CD4-positive, alpha-beta T cell (primary cell): ENCODE measurements around the gene MTRFR. TPM values are rescaled to one million over a fixed set of nuclear protein-coding genes. Genes with fewer than 3 reads are reported as not detected.
"Not testable (repeated sequence)": the region's sequence is repeated elsewhere in the genome, so short reads cannot be mapped to it uniquely, and the experiment has no call there.

Source experiments
- ATAC-seq: fragments of 200-7000 bp; cut with Tn5 transposase; one replicate; pipeline ENCODE4 v1.10.0; 2022; ENCODE audit warnings: mild to moderate bottlenecking; ENCODE audit not compliant: poor library complexity
- CTCF ChIA-PET: fragments of 350-600 bp; sonication (Branson Sonifier 250); formaldehyde crosslinking; loops from one replicate; lab custom pipeline; 2021; ENCODE audit warnings: antibody characterized with exemption, inconsistent platforms; lab: Charles Lee
- POLR2A ChIA-PET: fragments of 350-600 bp; sonication (Branson Sonifier 250); formaldehyde crosslinking; loops from one replicate; lab custom pipeline; 2021; ENCODE audit warnings: antibody characterized with exemption, inconsistent platforms; lab: Charles Lee
- DNase-seq, 14 experiments: peaks; one replicate each; pipeline ENCODE4 v3.0.0-alpha.2; 2013 to 2020; ENCODE audit warnings: mixed read lengths in 2 of 14
- H3K27ac ChIP-seq, 2 donors: one replicate each; pipeline versions ENCODE4 v1.5.1 to v1.7.0; 2013; ENCODE audit warnings: low read length in 2 of 2, low read depth in 1 of 2, mild to moderate bottlenecking in 1 of 2
- H3K27me3 ChIP-seq, 2 experiments: 1 replicate in 1 of 2; 2 replicates in 1 of 2; pipeline versions ENCODE4 v1.6.1 to v1.7.0; 2013; ENCODE audit warnings: low read length in 2 of 2, control low read depth in 1 of 2, mild to moderate bottlenecking in 1 of 2, moderate library complexity in 1 of 2; ENCODE audit not compliant: insufficient read depth in 2 of 2, control insufficient read depth in 1 of 2
- H3K36me3 ChIP-seq: one replicate; pipeline ENCODE4 v1.6.1; 2013; ENCODE audit warnings: low read length, control low read depth; ENCODE audit not compliant: insufficient read depth
- H3K4me1 ChIP-seq: one replicate; pipeline ENCODE4 v1.6.1; 2013; ENCODE audit warnings: low read length, control low read depth; ENCODE audit not compliant: insufficient read depth
- H3K4me3 ChIP-seq: one replicate; pipeline ENCODE4 v1.5.1; 2013; ENCODE audit warnings: mild to moderate bottlenecking, low read length, moderate library complexity
- H3K9me3 ChIP-seq, 2 experiments: 1 replicate in 1 of 2; 2 replicates in 1 of 2; pipeline versions ENCODE4 v1.6.1 to v1.7.0; 2013; ENCODE audit warnings: low read length in 2 of 2, mild to moderate bottlenecking in 2 of 2, control low read depth in 1 of 2, moderate library complexity in 1 of 2; ENCODE audit not compliant: control insufficient read depth in 1 of 2, insufficient read depth in 1 of 2
- H3K27ac Mint-ChIP-seq: one replicate; pipeline ENCODE4 v1.8.0; 2020; ENCODE audit warnings: mixed read lengths
- H3K27me3 Mint-ChIP-seq: one replicate; pipeline ENCODE4 v1.8.0; 2021; ENCODE audit warnings: mixed read lengths
- H3K36me3 Mint-ChIP-seq: one replicate; pipeline ENCODE4 v1.8.0; 2021; ENCODE audit warnings: low read depth, mixed read lengths
- H3K4me1 Mint-ChIP-seq: one replicate; pipeline ENCODE4 v1.8.0; 2021; ENCODE audit warnings: low read depth, mixed read lengths
- H3K4me3 Mint-ChIP-seq: one replicate; pipeline ENCODE4 v1.8.0; 2020; ENCODE audit warnings: mild to moderate bottlenecking, mixed read lengths
- H3K9me3 Mint-ChIP-seq: one replicate; pipeline ENCODE4 v1.8.0; 2020; ENCODE audit warnings: mixed read lengths
- intact Hi-C, 2 experiments: fragments of 100-400 bp; cut with DNase I in 1 of 2; cut with micrococcal nuclease in 1 of 2; formaldehyde crosslinking; loops; one replicate each; pipeline versions ENCODE4 v1.15.1 to v1.9.0; 2023 to 2025; cut with DNase I, micrococcal nuclease
- total RNA-seq, 174 experiments: library from RNA in 2 of 174; stranded (reverse) in 2 of 174; gene quantifications; one replicate each; pipeline ENCODE4 v1.2.3 and lab custom pipeline; 2021 to 2026
- TF ChIP-seq, protein P1 (sequence below): fragments of 200-600 bp; IDR thresholded peaks from one replicate; pipeline ENCODE4 v1.8.0; 2022; ENCODE audit warnings: antibody characterized with exemption, mild to moderate bottlenecking

MTRFR gene
- total RNA-seq, 2 experiments from 2014 or later, result 43.2 to 44.5 TPM

DNA sequence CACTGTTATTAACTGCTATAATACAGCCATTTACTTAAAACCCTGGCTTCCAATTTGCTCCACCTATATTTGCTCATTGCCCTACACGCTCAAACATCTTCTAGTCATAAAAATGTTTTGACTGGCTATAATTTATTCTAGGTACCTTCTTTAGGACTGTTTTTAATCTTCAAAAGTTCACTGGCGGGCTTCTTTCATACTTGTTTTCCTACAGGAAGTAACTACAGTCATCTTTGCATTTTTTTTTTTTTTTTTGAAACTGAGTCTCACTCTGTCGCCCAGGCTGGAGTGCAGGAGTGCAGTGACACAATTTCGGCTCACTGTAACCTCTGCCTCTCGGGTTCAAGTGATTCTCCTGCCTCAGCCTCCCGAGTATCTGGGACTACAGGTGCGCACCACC, 32.8 kb upstream of the MTRFR start:
- peaks cover 34% of the 10 kb centered on the region for H3K36me3 ChIP-seq
- DNase-seq, result peak in 5 of 14 experiments; percentile 2 to 28 (median 7)
- ChIA-PET CTCF (interaction anchor here (2.8 kb wide), 1 partner anchor 38 kb away, joined by 13 read pairs; no protein-coding TSS in a partner anchor), POLR2A (interaction anchor here (0.6 to 3.2 kb wide), 2 partner anchors 33 to 531 kb away, joined by 3 to 16 read pairs; partner anchors contain the start of genes MPHOSPH9 and MTRFR)
- no peaks in the 10 kb centered on the region for H3K9me3 ChIP-seq
- Mint-ChIP-seq H3K27me3 (no peaks in the 10 kb centered on the region), H3K27ac (peak overlapping the region; percentile 81), H3K4me1 (peaks cover 24% of the 10 kb centered on the region), H3K4me3 (no peak overlapping the region), H3K9me3 (no peaks in the 10 kb centered on the region), H3K36me3 (peaks cover 67% of the 10 kb centered on the region)
- ATAC-seq, result peak; percentile 71
- peaks cover 4% of the 10 kb centered on the region for H3K4me1 ChIP-seq
- intact Hi-C loops, result loop anchor here in 1 of 2 experiments (2.0 kb wide), 1 partner anchor 38 kb away; no protein-coding TSS in a partner anchor
- no peaks in the 10 kb centered on the region for H3K27me3 ChIP-seq
- H3K27ac ChIP-seq, result no peak overlapping the region
- TF ChIP-seq, protein P1, sequence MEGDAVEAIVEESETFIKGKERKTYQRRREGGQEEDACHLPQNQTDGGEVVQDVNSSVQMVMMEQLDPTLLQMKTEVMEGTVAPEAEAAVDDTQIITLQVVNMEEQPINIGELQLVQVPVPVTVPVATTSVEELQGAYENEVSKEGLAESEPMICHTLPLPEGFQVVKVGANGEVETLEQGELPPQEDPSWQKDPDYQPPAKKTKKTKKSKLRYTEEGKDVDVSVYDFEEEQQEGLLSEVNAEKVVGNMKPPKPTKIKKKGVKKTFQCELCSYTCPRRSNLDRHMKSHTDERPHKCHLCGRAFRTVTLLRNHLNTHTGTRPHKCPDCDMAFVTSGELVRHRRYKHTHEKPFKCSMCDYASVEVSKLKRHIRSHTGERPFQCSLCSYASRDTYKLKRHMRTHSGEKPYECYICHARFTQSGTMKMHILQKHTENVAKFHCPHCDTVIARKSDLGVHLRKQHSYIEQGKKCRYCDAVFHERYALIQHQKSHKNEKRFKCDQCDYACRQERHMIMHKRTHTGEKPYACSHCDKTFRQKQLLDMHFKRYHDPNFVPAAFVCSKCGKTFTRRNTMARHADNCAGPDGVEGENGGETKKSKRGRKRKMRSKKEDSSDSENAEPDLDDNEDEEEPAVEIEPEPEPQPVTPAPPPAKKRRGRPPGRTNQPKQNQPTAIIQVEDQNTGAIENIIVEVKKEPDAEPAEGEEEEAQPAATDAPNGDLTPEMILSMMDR, result no peak
- H3K4me3 ChIP-seq, result no peak overlapping the region

DNA sequence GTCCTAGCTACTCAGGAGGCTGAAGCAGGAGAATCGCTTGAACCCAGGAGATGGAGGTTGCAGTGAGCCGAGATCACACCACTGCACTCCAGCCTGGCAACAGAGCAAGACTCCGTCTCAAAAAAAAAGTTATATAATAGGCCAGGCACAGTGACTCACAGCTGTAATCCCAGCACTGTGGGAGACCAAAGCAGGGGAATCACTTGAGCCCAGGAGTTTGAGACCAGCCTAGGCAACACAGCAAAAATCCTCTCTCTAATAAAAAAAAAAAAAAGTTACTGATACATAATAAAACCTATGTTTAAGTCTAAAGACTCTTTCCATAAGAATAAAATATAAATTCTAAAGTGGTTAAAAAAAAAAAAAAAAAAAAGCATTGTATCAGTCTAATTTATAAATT, 26.4 kb upstream of the MTRFR start:
- CTCF ChIA-PET, H3K4me3 Mint-ChIP-seq, H3K9me3 Mint-ChIP-seq, H3K27ac Mint-ChIP-seq, H3K9me3 ChIP-seq, H3K4me3 ChIP-seq, H3K4me1 ChIP-seq, POLR2A ChIA-PET, DNase-seq, H3K27ac ChIP-seq, H3K27me3 ChIP-seq, ATAC-seq, H3K27me3 Mint-ChIP-seq, H3K4me1 Mint-ChIP-seq, intact Hi-C loops: not testable (repeated sequence)
- H3K36me3 Mint-ChIP-seq, result peaks cover 81% of the 10 kb centered on the region
- H3K36me3 ChIP-seq, result peaks cover 62% of the 10 kb centered on the region

DNA sequence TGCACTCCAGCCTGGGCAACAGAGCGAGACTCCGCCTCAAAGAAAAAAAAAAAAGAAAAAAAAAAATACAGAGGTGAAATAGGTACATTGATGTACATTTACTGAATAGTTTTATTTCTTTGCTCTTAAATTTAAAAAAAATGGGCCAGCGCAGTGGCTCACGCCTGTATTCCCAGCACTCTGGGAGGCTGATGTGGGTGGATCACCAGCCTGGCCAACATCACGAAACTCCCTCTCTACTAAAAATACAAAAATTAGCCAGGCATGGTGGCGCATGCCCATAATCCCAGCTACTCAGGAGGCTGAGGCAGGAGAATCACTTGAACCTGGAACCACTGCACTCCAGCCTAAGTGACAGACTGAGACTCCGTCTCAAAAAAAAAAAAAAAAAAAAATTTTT, 25.4 kb upstream of the MTRFR start:
- H3K27me3 ChIP-seq, H3K4me1 ChIP-seq, H3K27me3 Mint-ChIP-seq, H3K4me3 Mint-ChIP-seq, H3K4me3 ChIP-seq, H3K27ac Mint-ChIP-seq, ATAC-seq, POLR2A ChIA-PET, H3K9me3 ChIP-seq, H3K9me3 Mint-ChIP-seq, H3K4me1 Mint-ChIP-seq, intact Hi-C loops, H3K27ac ChIP-seq, DNase-seq: not testable (repeated sequence)
- CTCF ChIA-PET, result interaction anchor here (0.7 to 1.5 kb wide), 2 partner anchors 29 to 30 kb away, joined by 3 to 4 read pairs; no protein-coding TSS in a partner anchor
- peaks cover 58% of the 10 kb centered on the region for H3K36me3 ChIP-seq
- H3K36me3 Mint-ChIP-seq, result peaks cover 76% of the 10 kb centered on the region

DNA sequence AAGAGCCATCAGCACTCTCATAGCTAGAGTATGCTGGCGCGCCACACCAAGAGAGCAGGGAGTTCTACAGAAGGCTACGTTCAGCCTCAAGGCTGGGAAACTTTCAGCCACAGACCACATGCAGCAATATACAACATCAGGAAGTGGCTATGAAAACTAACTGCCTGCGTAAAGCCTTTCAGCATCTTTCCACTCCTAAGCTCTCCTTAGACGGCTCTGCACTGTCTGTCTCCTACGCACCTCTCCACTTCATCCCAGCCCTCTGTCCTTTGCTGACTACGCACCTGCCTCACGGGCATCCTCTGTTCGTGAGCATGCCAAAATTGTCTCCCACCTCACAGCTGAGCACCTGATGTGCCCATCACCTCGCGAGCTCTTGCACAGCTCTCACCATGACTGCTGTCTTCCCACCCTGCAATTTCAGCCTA, 10.0 kb upstream of the MTRFR start:
- H3K9me3 Mint-ChIP-seq, result no peaks in the 10 kb centered on the region
- peak overlapping the region; percentile 92 for H3K27ac Mint-ChIP-seq
- peaks cover 36% of the 10 kb centered on the region for H3K4me1 Mint-ChIP-seq
- H3K27ac ChIP-seq, result peak overlapping the region; percentile 53 to 75
- POLR2A ChIA-PET, result interaction anchor here (0.7 to 6.0 kb wide), 17 partner anchors 9 to 489 kb away, joined by 3 to 216 read pairs (median 4); partner anchors contain the start of genes ATP6V0A2, MPHOSPH9, MTRFR and OGFOD2
- ATAC-seq (peak; percentile 94), DNase-seq (peak; percentile 26 to 85 (median 41))
- TF ChIP-seq, protein P1, result no peak
- no peaks in the 10 kb centered on the region for H3K27me3 Mint-ChIP-seq
- peak overlapping the region; percentile 78 for H3K4me3 Mint-ChIP-seq
- H3K4me1 ChIP-seq, result peaks cover 28% of the 10 kb centered on the region
- no peaks in the 10 kb centered on the region for H3K9me3 ChIP-seq
- H3K27me3 ChIP-seq, result no peaks in the 10 kb centered on the region
- intact Hi-C loops, result loop anchor here in 1 of 2 experiments (1.0 kb wide), 2 partner anchors 10 to 15 kb away; partner anchors contain the start of genes MPHOSPH9 and MTRFR
- peak overlapping the region; percentile 41 for H3K4me3 ChIP-seq
- H3K36me3 ChIP-seq, result peaks cover 33% of the 10 kb centered on the region
- CTCF ChIA-PET, result interaction anchor here (1.1 to 3.2 kb wide), 5 partner anchors 8 to 180 kb away, joined by 3 to 39 read pairs (median 6); partner anchors contain the start of genes MPHOSPH9 and MTRFR
- peaks cover 58% of the 10 kb centered on the region for H3K36me3 Mint-ChIP-seq
